ENCODE data around the gene MEIS2.

GRCh38 chr15:37112171-37112570 is 11.8 kb upstream of the MEIS2 start:
- TF ChIP-seq CTCF (IDR thresholded peaks at IDR 0.05) (no peak), POLR2AphosphoS5 (IDR thresholded peaks at IDR 0.05) (no peak), EP300 (IDR thresholded peaks at IDR 0.05) (no peak), POLR2A (IDR thresholded peaks at IDR 0.05) (no peak)

Data from stomach (tissue), 4 donors.